T-helper 1 cell treated with Interleukin-12 subunit alpha and Interleukin-12 subunit beta and Interleukin-4 antibody, amounts not matched to agents 30 μg/mL and 1 μg/mL, for 36 hours (primary cell): ENCODE data around the gene MFSD12.

Experiments
- H3K27ac Mint-ChIP-seq: one replicate; pipeline ENCODE4 v1.8.0; 2021; ENCODE audit warnings: mild to moderate bottlenecking, mixed read lengths
- H3K27me3 Mint-ChIP-seq: one replicate; pipeline ENCODE4 v1.8.0; 2021; ENCODE audit warnings: low read depth, mixed read lengths
- H3K36me3 Mint-ChIP-seq: one replicate; pipeline ENCODE4 v1.8.0; 2021; ENCODE audit warnings: low read depth, mixed read lengths
- H3K4me1 Mint-ChIP-seq: one replicate; pipeline ENCODE4 v1.8.0; 2021; ENCODE audit warnings: low read depth, mixed read lengths
- H3K4me3 Mint-ChIP-seq: one replicate; pipeline ENCODE4 v1.8.0; 2021; ENCODE audit warnings: mild to moderate bottlenecking, moderate library complexity, mixed read lengths
- H3K9me3 Mint-ChIP-seq: one replicate; pipeline ENCODE4 v1.8.0; 2021; ENCODE audit warnings: mixed read lengths

Gene MFSD12

GRCh38 chr19:3496392-3497273, 60.8 kb downstream of the MFSD12 start:
- H3K4me3 Mint-ChIP-seq, result no peak overlapping the region
- H3K27ac Mint-ChIP-seq, result no peak overlapping the region
- peaks cover 29% of the 10 kb centered on the region for H3K36me3 Mint-ChIP-seq

GRCh38 chr19:3494559-3494958, 62.8 kb downstream of the MFSD12 start:
- Mint-ChIP-seq H3K36me3 (peaks cover 28% of the 10 kb centered on the region), H3K27ac (peak overlapping the region; percentile 70), H3K9me3 (no peaks in the 10 kb centered on the region), H3K27me3 (no peaks in the 10 kb centered on the region), H3K4me1 (peaks cover 14% of the 10 kb centered on the region), H3K4me3 (peak overlapping the region; percentile 40)

More at GRCh38 chr19:3496392-3497273, 60.8 kb downstream of the MFSD12 start:
- Mint-ChIP-seq H3K9me3 (no peaks in the 10 kb centered on the region), H3K4me1 (peaks cover 22% of the 10 kb centered on the region), H3K27me3 (no peaks in the 10 kb centered on the region)
